ENCODE measurements around the gene NMU.

DNA sequence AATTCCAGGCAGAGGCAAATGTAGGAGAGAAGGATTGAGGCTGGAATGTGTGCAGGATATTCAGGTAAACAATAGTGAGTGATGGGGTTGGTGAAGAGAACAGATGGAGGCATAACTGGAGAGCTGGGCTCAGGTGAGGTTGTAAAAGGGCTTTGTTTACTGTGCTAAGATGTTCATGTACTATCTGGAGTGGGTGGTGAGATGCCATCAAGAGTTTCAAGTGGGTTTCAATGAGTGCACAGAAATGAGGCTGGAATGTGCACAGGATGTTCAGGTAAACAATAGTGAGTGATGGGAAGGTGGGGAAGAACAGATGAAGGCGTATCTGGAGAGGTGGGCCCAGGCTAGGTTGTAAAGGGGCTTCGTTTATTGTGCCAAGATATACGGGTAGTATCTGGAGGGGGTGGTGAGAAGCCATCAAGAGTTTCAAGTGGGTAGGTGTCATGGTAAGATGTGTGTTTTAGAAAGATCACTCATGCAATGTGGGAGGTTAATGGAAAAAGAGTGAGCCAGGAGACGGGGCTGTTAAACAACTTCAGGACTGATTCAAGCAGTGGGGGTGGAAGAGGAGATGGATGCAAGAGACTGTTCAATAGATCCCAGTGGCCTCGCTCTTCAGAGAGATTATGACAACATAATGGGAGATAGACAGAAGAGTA, 25.4 kb upstream of the NMU start:
- no peak for TF ChIP-seq CTCF (IDR thresholded peaks at IDR 0.05 in 4 of 5, conservative IDR thresholded peaks at IDR 0.05 in 1 of 5)
- TF ChIP-seq POLR2A (IDR thresholded peaks at IDR 0.05), result no peak
